GM18858 (cell line): ENCODE measurements around the gene KRTAP4-8.
"Not testable (repeated sequence)": the region's sequence is repeated elsewhere in the genome, so short reads cannot be mapped to it uniquely, and the experiment has no call there.

Experiments used
- ATAC-seq: cut with Tn5 transposase; IDR thresholded peaks from one replicate; pipeline ENCODE4 v1.9.1; 2021; ENCODE audit not compliant: unreplicated experiment

KRTAP4-8 gene

DNA sequence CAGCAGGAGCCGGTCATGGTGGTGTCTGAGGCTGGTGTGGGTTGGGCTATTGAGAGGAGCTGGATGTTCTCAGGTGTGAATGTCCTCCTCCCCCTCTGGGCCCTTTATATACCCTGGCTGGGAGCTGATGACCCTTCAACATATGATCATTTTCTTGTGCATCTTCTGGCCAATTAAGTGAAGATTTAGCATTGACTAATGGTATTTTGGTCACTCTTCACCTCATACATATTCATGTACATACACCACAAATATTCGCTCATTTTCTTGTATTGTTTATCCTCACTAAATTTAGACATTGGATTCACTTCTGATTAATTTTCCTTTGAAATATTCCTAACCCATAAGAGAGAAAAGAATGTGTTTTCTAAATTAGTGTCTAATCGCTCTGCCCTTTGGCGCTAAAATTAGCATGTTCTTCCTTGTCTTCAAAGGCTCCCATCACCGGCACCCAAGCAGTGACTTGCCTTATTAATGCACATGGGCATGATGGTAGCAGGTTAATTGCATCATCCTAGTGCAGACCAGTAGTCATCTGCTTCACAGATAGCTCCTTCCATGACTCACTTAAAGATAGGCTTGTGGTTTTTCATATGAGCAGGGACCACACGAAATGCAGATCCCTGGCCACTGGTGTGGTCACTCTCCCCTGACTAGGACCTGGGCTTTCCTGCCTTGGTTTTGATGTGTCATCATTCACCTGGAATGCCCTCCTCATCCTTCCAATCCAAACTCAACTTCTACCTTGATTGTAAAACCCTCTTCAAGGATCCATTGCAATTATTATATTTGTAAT lies 31.9 kb downstream of the KRTAP4-8 start, which contains the start of gene KRTAP2-4:
Gene KRTAP2-4 (minus strand): TSS at position 51 of the 796 bp plus-strand sequence. CDS start 34 bp downstream, at position 17.
- no peak for ATAC-seq

DNA sequence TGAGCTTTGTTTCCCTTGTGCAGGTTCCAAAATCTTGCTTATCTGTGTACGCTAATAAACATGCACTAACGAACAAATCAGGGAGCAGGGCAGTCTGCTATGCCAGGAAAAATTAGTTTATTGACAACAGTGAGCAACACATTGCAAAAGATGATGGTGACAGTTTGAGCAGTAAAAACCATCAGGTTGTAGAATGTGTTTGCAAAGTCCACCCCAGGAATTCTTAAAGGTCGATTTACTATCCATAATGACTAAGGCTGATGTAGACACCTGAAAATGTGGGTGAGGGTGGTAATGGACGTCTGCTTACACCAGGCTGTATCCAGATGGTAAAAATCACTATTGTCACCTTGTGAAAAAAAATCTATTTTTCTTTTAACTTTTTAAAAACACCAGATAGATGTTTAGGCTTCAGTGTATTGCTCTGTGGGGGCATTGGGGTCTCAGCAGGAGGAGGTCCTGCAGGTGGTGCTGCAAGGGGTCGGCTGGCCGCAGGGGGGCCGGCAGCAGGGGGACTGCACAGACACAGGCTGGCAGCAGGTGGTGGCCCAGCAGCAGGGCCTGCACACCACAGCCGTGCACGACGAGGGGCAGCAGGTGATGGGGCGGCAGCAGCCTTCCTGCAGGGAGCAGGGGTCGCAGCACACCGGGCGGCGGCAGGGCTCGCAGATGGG lies 32.8 kb downstream of the KRTAP4-8 start:
- ATAC-seq, result not testable (repeated sequence)

DNA sequence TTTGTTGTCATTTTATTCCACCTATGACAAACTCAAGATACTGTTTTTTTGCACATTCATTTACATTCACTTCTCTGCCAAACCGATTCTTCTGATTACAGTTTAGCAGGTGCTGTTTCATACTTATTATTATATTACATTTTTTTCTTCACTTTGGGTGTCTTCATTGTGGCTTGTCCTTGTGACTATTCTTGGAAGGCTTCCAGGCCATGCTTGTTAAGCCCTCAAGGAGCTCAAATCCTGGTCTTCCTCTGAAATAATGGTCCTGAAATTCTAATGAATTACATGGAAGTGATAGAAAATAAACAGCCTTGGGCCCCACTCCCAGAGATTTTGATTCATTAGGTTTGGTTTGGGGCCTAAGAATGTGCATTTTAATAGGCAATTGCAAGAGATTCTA lies 33.6 kb downstream of the KRTAP4-8 start:
- no peak for ATAC-seq

DNA sequence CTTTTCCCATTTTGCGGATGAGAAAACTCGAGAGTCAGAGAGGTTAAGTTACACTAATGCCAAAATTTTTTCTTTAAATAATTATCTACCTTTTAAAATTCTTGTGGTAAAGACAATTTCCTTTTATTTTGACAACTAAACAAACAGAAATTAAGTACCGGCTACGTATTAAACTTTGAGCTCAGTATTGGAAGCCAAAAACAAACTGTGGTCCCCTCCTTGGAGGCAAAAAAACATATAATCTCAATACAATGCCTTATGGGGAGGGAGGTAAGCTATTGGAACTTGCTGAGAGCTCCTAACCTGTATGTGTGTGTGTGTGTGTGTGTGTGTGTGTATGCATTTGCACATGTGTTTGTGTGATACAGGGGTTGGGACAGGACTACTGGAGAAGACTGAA lies 34.5 kb downstream of the KRTAP4-8 start:
- no peak for ATAC-seq

DNA sequence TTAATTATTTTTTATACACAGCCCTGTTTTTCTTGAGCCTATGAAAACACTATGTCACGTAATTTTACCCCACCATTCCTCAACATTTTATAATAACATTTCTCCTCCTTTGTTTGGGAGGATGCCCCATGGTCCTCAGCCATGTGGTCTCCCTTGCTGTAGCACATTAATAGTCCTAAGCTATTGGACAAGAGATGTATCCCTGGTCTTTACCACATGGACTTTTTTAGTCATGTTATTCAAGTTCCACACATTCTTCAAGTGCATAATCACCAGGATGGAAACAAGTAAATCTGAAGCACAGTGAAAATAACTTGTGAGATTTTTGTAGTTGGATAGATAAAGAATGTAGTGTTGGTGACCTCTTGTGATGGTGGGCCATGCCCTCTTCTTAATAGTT lies 36.0 kb downstream of the KRTAP4-8 start:
- ATAC-seq, result no peak

DNA sequence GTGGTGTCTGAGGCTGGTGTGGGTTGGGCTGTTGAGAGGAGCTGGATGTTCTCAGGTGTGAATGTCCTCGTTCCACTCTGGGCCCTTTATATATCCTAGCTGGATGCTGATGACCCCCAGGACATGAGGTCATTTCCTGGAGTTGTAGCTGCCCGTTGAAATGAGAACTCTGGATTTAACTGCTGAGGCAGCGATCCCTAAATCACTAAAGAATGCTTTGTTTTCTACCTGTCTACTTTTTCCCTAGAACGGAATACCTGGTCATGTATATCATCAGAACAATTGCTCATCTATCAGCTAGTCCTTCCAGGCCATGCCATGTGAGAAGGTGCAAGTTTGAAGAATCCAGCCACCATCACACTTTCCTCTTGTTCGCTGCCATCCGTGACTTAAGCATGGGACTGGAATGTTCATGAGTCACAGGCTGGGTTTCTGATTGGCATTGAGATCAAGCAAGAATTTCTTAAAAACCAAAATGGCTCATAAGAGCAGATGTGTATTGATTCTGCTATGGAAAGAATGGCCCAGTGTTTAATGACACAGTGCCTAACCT lies 37.8 kb downstream of the KRTAP4-8 start, which contains the start of gene KRTAP2-3:
Gene KRTAP2-3 (minus strand): TSS at position 63 of the 553 bp plus-strand sequence. CDS start 64 bp downstream, outside the sequence.
- no peak for ATAC-seq

DNA sequence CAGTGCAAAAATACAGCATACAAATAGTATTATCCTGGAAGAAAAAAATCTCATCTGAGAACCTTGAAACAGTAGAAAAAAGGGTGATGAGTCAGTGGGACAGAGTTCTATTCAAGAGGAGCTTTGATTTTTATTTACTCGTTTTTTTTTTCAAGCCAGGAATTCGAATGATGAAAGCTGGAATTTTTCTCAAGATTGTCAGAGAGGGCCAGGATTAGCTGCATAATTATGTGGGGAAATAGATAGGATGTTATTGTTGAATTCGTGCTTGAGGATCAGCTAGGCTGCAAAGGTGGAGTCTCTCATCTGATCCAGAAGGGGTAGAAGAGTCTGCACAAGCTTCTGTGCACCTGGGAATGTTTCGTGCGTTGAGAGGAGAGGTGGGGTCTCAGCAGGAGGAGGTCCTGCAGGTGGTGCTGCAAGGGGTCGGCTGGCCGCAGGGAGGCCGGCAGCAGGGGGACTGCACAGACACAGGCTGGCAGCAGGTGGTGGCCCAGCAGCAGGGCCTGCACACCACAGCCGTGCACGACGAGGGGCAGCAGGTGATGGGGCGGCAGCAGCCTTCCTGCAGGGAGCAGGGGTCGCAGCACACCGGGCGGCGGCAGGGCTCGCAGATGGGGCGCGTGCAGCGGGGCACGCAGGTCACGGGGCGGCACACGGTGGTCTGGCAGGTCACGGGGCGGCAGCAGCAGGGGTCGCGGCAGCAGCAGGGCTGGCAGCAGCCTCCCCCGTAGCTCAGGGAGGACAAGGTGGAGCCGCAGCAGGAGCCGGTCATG lies 38.5 kb downstream of the KRTAP4-8 start:
- not testable (repeated sequence) for ATAC-seq

DNA sequence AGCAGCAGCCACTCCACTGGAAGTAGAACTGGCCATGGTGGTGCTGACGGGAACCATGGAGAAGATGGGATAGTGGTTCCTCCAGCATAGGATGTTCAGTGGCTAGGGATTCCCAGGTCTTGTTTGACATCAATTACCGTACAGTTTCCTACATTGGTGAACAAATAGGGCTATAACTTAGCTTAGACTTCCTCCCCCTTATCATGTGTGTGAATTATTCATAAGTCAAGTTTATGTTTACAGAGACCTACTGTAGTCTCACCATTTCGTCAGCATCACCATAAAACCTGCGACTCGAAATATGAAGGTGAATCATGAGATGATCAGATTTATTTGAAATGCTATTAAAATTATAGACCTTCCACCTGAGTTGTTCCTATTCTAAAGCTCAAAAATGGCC lies 39.2 kb downstream of the KRTAP4-8 start:
- no peak for ATAC-seq

DNA sequence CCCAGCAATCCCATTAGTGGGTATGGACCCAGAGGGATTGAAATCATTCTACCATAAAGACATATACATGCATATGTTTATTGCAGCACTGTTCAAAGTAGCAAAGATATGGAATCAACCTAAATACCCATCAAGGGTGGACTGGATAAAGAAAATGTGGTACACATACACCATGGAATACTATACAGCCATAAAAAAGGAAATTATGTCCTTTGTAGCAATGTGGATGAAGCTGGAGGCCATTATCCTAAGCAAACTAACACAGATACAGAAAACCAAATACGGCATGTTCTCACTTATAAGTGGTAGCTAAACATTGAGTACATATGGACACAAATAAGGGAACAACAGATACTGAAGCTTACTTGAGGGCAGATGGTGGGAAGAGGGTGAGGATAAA lies 40.4 kb downstream of the KRTAP4-8 start:
- no peak for ATAC-seq

DNA sequence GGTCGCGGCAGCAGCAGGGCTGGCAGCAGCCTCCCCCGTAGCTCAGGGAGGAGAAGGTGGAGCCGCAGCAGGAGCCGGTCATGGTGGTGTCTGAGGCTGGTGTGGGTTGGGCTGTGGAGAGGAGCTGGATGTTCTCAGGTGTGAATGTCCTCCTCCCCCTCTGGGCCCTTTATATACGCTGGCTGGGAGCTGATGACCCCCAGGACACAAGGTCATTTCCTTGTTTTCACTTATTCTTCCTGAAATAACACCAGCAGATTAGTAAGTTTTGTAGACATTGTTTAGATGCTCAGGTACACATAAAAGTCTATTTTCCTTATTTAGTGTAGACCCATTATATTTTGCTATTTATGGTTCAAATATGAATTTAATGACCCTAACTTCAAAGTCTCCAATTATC lies 42.8 kb downstream of the KRTAP4-8 start, which contains the start of gene KRTAP2-2:
Gene KRTAP2-2 (minus strand): TSS at position 101 of the 400 bp plus-strand sequence. CDS start 19 bp downstream, at position 82.
- ATAC-seq, result not testable (repeated sequence)

DNA sequence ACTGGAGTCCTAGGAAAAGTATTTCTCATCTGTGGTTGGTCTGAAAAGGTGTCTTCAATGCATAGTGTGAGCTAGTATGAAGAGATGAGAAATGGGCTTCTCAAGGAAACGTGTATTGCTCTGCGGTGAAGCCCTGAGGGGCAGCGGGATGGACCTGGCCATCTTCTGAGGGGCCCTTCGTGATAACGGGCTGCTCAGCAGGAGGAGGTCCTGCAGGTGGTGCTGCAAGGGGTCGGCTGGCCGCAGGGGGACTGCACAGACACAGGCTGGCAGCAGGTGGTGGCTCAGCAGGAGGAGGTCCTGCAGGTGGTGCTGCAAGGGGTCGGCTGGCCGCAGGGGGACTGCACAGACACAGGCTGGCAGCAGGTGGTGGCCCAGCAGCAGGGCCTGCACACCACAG lies 43.4 kb downstream of the KRTAP4-8 start:
- not testable (repeated sequence) for ATAC-seq

DNA sequence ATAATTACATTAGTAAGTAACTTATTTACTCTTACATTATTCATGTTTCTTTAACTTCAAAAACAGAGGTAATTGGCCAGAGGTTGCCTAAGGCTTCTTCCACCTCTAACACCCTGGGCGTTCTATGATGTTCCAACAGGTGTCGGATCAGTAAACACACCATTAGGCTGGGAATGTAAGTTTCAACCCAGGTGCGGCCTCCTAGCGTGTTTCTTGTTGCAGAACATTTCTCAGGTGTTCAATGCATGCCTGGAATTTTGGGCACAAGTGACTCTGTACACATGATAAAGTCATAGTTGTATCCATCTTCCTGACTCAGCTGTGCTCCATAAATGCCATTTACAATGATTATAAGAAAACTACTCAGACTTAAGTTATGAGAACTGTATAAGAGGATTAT lies 43.9 kb downstream of the KRTAP4-8 start:
- no peak for ATAC-seq

DNA sequence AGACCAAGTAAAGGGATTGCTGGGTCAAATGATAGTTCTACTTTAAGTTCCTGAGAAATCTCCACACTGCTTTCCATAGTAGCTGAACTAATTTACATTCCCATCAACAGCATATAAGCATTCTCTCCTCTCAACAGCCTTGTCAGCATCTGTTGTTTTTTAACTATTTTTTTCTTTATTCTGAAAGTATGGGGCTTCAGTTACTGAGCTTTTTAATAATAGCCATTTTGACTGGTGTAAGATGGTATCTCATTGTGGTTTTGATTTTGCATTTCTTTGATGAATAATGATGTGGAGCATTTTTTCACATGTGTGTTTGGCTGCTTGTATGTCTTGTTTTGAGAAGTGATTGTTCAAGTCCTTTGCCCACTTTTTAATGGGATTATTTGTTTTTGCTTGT lies 45.4 kb downstream of the KRTAP4-8 start:
- ATAC-seq, result no peak

DNA sequence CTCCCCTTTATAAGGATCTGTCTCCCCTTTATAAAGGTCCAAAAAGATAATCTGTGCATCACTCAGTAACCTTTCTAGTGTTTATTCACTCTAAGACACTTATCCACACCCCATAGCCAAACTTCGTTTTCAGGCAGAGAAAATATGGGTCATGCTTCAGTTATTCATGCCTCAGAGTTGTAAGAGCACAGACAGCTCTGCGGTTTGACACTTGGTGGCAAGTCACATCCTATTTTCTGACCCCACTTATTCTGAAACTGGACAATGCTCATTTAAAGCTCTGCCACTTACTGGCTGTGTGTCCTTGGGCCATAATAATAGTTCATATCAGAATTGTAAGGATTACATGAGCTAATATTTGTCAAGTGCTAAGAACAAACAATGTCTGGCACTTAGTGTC lies 48.8 kb downstream of the KRTAP4-8 start:
- ATAC-seq, result no peak

DNA sequence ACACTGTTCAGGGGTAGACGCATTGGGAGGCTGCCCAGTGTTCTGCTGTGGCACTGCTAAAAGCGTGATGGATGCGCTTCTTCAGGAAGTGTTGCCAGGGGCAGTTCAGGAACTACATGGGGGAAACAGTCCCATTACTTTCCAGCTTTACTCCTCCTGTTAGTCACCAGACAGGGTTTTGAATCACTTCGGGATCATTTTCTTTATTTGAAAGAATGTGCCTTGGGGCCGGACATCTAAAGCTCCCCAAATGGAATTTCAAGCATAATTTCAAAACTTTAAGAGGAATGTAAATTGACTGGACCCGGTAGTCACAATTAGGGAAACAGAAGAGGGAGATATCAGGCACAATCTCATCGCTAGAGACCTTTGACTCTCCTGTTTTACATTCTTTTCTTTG lies 49.5 kb downstream of the KRTAP4-8 start:
- ATAC-seq, result no peak
